Stomach (tissue), 4 donors: ENCODE data around the gene RABEP2.

ENCODE experiments used
- POLR2A ChIP-seq, 4 donors: fragments of 450-650 bp; IDR thresholded peaks; one replicate each; pipeline ENCODE4 v1.6.1; 2016; ENCODE audit warnings: antibody characterized with exemption in 4 of 4, control low read depth in 2 of 4, mild to moderate bottlenecking in 1 of 4, moderate library complexity in 1 of 4
- POLR2AphosphoS5 ChIP-seq, 3 donors: sonication (generic); formaldehyde crosslinking; IDR thresholded peaks; one replicate each; pipeline ENCODE4 v1.6.1; 2016; ENCODE audit warnings: antibody characterized with exemption in 3 of 3
- TF ChIP-seq, protein P1 (sequence below), 7 experiments: fragments of 450-650 bp in 4 of 7; fragments of 200-600 bp in 3 of 7; sonication (generic) in 3 of 7; IDR thresholded peaks; one replicate each; pipeline ENCODE4 v1.5.1; 2016 to 2019; ENCODE audit warnings: antibody characterized with exemption in 7 of 7, control low read depth in 2 of 7, mild to moderate bottlenecking in 1 of 7

- TF ChIP-seq, protein P1, sequence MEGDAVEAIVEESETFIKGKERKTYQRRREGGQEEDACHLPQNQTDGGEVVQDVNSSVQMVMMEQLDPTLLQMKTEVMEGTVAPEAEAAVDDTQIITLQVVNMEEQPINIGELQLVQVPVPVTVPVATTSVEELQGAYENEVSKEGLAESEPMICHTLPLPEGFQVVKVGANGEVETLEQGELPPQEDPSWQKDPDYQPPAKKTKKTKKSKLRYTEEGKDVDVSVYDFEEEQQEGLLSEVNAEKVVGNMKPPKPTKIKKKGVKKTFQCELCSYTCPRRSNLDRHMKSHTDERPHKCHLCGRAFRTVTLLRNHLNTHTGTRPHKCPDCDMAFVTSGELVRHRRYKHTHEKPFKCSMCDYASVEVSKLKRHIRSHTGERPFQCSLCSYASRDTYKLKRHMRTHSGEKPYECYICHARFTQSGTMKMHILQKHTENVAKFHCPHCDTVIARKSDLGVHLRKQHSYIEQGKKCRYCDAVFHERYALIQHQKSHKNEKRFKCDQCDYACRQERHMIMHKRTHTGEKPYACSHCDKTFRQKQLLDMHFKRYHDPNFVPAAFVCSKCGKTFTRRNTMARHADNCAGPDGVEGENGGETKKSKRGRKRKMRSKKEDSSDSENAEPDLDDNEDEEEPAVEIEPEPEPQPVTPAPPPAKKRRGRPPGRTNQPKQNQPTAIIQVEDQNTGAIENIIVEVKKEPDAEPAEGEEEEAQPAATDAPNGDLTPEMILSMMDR (IDR thresholded peaks at IDR 0.05), result no peak
- TF ChIP-seq POLR2AphosphoS5 (IDR thresholded peaks at IDR 0.05), result no peak
- no peak for TF ChIP-seq POLR2A (IDR thresholded peaks at IDR 0.05)
Measured at GRCh38 chr16:28865001-28865688, 59.9 kb downstream of the RABEP2 start.
